ENCODE results near the gene TMEM101.

DNA sequence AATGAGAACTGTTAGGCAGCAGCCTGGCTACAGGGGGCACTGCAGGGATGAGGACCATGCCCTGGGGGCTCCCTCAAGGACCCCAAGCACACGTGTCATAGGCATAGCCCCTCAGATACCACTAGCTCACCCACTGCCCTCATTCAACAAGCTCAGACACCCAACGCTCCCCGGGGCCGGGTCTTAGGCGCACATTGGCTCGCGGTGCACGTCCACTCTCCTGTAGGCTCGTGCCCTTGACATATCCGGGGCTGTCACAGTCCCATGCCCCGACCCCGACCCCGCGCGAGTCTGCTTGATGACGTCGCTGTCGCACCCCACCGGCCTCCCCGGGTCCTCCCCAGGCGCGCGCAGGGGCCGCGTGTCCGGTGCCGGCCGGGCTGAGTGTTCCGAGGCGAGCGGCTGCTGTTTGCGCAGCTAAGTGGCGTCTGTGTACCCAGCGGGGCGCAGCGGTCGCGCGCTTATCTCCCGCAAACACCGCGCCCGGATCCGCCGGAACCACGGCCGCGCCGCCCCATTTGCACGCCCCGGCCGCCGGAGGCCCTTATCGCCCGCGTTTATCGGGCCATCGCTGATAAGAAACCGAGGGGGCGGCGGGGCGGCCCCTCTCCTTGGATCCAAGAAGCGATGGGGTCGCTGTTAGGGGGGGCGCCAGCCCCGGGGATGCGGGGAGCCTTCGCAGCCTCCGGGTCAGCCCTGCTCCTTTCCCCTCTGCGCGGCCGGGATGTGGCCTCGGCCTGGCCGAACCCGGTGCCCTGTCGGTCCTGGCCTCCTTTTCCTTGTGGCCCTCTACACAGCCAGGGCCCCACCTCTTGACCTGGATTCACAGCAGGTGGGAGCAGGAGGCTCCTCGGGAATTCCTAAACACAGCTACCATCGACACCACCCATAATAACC is 31.0 kb downstream of the TMEM101 start:
- TF ChIP-seq CTCF (IDR thresholded peaks at IDR 0.05) (no peak), POLR2AphosphoS5 (IDR thresholded peaks at IDR 0.05) (no peak), POLR2A (IDR thresholded peaks at IDR 0.05) (no peak)

All from prostate gland (tissue), 2 donors.